IMR-90 (cell line): ENCODE measurements around the gene EMID1.

Experiments used
- CEBPB ChIP-seq: IDR thresholded peaks from 2 replicates; pipeline ENCODE4 v1.6.1; 2012; ENCODE audit warnings: low read depth, low read length, improper control_type of control experiment
- FOS ChIP-seq: fragments of 150-350 bp; IDR thresholded peaks from 2 replicates; pipeline ENCODE4 v1.6.1; 2016; ENCODE audit warnings: low read depth, low read length
- MAZ ChIP-seq: IDR thresholded peaks from 2 replicates; pipeline ENCODE4 v1.6.1; 2012; ENCODE audit warnings: low read depth, mild to moderate bottlenecking, low read length, improper control_type of control experiment, moderate library complexity, borderline replicate concordance
- MXI1 ChIP-seq: IDR thresholded peaks from 2 replicates; pipeline ENCODE4 v1.6.1; 2012; ENCODE audit warnings: low read depth, mild to moderate bottlenecking, low read length, moderate library complexity, borderline replicate concordance
- POLR2A ChIP-seq: IDR thresholded peaks from 2 replicates; pipeline ENCODE4 v1.6.1; 2012; ENCODE audit warnings: mild to moderate bottlenecking, low read depth, low read length
- RCOR1 ChIP-seq: IDR thresholded peaks from 2 replicates; pipeline ENCODE4 v1.6.1; 2012; ENCODE audit warnings: mild to moderate bottlenecking, low read length, improper control_type of control experiment; ENCODE audit not compliant: insufficient replicate concordance
- TF ChIP-seq, protein P1 (sequence below): conservative IDR thresholded peaks from 2 replicates; pipeline ENCODE4 v1.5.1; 2012; ENCODE audit warnings: mild to moderate bottlenecking, low read depth, low read length, improper control_type of control experiment

DNA sequence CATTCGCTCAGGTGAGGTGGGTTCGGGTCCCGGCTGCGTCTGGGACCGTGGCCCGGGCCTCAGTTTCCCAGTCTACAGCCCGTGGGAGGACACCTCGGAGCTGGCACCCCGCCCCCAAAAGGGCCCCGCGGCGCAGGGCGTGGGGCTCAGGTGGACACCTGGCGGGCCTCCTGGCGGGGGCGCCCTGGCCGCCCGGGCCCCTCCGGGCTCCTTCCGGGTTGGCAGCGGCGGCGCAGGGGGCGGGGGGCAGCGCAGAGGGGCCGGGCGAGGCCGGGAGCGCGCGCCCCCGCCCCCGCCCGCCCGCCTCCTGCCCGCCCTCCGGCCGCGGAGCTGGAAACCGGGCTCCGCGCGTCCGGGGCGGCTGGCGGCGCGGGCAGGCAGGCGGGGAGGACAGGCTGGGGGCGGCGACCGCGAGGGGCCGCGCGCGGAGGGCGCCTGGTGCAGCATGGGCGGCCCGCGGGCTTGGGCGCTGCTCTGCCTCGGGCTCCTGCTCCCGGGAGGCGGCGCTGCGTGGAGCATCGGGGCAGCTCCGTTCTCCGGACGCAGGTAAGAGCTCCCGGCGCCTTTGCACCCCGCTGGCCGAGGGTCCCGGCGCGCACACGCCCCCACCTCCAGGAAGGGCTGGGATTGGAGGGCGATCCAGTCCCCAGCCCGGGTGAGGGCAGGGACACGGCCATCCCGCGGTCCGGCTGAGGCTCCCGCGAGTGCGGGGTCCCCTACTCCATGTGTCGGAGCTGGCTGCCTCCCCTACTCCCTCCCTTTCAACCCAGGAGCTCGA lies at the start of gene EMID1:
- TF ChIP-seq POLR2A, result no peak
- TF ChIP-seq, protein P1, sequence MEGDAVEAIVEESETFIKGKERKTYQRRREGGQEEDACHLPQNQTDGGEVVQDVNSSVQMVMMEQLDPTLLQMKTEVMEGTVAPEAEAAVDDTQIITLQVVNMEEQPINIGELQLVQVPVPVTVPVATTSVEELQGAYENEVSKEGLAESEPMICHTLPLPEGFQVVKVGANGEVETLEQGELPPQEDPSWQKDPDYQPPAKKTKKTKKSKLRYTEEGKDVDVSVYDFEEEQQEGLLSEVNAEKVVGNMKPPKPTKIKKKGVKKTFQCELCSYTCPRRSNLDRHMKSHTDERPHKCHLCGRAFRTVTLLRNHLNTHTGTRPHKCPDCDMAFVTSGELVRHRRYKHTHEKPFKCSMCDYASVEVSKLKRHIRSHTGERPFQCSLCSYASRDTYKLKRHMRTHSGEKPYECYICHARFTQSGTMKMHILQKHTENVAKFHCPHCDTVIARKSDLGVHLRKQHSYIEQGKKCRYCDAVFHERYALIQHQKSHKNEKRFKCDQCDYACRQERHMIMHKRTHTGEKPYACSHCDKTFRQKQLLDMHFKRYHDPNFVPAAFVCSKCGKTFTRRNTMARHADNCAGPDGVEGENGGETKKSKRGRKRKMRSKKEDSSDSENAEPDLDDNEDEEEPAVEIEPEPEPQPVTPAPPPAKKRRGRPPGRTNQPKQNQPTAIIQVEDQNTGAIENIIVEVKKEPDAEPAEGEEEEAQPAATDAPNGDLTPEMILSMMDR, result peak; percentile 25; the same call in 1 of the 2 replicates
- TF ChIP-seq MAZ, result no peak
- no peak for TF ChIP-seq CEBPB
- TF ChIP-seq FOS, result no peak
- no peak; the same call in 1 of the 2 replicates for TF ChIP-seq MXI1
- no peak for TF ChIP-seq RCOR1
